GM21360 (cell line): ENCODE results near the gene WDR55.
"Not testable (repeated sequence)": the region's sequence is repeated elsewhere in the genome, so short reads cannot be mapped to it uniquely, and the experiment has no call there.

Experiments
- ATAC-seq: cut with Tn5 transposase; IDR thresholded peaks from one replicate; pipeline ENCODE4 v1.9.1; 2021; ENCODE audit warnings: mild to moderate bottlenecking, moderate library complexity; ENCODE audit not compliant: unreplicated experiment

Gene WDR55, protein sequence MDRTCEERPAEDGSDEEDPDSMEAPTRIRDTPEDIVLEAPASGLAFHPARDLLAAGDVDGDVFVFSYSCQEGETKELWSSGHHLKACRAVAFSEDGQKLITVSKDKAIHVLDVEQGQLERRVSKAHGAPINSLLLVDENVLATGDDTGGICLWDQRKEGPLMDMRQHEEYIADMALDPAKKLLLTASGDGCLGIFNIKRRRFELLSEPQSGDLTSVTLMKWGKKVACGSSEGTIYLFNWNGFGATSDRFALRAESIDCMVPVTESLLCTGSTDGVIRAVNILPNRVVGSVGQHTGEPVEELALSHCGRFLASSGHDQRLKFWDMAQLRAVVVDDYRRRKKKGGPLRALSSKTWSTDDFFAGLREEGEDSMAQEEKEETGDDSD

DNA sequence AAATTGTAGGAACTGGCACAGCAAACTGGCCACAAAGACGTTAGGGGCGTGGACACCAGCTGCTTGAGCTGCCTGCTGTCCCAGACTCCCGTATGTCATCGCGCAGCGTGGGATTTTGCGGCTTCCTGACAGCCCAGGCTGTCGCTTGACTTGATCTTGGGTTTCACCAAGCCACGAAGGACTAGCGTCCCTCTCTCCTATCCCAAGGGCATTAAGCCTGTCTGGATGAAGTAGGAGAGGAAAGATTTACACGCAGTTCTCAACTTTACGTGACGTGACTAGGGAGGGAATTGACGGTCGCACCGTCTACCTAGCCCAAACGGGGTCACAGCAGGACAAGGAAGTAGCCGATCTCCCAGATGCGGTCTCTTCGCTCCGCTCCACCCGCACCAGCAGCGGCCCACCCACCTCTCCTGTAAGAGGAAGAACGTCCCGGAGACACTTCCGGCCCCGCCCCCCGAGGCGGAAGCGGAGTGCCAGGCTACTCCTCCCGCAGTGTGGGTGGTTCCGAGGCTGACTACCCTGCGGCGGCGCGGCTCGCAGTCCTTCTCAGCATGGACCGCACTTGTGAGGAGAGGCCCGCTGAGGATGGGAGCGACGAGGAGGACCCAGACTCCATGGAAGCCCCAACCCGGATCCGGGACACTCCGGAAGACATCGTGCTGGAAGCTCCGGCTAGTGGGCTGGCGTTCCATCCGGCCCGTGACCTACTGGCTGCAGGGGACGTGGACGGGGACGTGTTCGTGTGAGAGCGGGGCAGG, at the start of gene WDR55:
TSS of gene WDR55 (plus strand) at position 546 of the 761 bp plus-strand sequence. CDS start at position 555, 9 bp downstream.
- peak; percentile 98 for ATAC-seq

GRCh38 chr5:140622301-140622700, 42.4 kb upstream of the WDR55 start:
- ATAC-seq: no peak

DNA sequence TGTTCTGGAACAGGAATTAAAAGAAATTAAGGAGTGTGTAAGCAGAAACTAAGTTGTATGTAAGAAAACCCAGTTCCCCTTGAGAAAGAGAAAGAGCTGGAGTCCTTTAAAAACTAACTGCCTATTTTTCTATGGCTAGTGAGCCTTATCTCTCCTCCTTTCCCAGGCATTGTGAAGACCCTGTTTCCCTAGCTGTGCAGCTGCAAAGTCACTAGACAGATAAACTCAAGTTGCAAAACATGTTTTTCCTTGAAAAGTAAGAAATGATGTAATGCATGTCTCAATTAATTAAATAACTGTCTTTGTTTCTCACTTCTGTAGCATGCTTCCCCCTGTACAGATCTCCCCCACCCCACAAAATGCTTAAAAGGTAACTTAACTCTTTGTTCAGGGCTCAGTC, 41.6 kb upstream of the WDR55 start:
- ATAC-seq: not testable (repeated sequence)

DNA sequence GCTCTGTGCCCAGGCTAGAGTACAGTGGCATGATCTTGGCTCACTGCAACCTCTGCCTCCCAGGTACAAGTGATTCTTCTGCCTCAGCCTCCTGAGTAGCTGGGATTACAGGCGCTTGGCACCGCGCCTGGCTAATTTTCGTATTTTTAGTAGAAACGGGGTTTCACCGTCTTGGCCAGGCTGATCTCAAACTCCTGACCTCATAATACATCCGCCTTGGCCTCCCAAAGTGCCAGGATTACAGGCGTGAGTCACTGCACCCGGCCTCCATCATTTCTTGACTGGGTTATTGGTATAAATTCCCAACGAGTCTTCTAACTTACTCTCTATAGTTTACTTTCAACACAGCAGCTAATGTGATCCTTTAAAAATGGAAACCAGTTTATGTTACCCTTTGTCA, 39.8 kb upstream of the WDR55 start:
- ATAC-seq: not testable (repeated sequence)

DNA sequence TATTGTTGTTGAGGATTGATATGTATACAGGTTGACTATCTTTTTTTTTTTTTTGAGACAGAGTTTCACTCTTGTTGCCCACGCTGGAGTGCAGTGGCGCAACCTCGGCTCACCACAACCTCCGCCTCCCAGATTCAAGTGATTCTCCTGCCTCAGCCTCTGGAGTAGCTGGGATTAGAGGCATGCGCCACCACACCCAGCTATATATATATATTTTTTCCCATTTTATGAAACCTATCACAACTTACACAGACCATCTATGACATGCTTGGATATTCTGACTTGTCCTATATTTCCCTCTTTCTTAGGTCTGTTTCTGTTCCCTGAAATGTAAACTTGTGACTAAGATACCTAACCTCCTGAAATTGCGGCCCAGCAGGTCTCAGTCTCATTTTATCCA, 36.7 kb upstream of the WDR55 start:
- no peak for ATAC-seq

DNA sequence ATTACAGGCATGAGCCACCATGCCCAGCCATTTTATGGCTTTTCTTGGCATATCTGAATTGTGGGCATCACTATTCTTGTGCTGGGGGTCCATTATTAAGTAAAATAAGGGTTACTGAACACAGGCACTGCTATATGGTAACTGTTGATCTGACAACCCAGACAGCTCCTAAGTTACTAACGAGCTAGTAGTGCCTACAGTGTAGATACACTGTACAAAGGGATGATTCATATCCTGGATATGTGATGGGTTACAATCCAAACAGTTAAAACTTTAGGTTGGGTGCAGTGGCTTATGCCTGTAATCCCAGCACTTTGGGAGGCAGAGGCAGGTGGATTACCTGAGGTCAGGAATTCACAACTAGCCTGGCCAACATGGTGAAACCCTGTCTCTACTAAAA, 36.0 kb upstream of the WDR55 start:
- ATAC-seq: no peak

DNA sequence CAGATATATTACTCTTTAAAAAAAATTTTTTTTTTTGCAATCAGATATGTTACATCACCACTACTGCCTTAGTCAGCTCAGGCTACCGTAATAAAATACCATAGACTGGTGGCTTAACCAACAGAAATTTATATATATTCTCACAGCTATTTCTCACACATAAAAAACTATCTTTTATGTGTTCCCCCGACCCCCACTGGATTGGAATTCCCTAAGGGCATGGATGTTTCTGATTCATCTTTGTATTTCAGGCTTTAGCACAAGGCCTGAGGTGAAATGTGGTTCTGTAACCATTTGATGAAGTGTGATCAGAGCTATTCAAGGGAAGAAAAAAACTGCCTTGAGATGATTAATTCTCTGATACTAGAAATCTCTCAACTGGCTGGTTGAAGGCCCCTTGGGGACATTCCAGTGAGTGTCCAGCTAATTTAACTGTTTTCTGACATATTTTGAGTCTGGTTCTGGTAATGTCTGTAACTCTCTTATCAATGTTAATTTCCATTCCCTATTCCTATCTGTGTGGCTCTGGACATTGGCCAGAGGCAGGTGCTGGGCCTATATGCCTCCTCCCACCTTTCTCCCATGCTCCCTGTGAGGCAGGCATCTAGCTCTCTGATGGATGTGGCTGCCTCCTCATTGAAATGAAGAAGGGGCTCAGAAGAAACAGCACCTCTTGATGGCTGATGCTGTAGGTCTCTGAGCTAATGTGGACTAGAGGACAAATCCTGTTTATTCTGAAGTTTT, 34.2 kb upstream of the WDR55 start:
- ATAC-seq: no peak

- no peak for ATAC-seq
These were observed 33.7 kb upstream of the WDR55 start for GRCh38 chr5:140631036-140631417.

- ATAC-seq: peak; percentile 36
These were observed 32.8 kb upstream of the WDR55 start for GRCh38 chr5:140631831-140632365.

- ATAC-seq: peak; percentile 54
These were observed 32.2 kb upstream of the WDR55 start for GRCh38 chr5:140632366-140633020.

- peak; percentile 3 for ATAC-seq
These were observed 31.7 kb upstream of the WDR55 start, which contains the start of gene CD14 for GRCh38 chr5:140633021-140633471. CD14 (minus strand) TSS chr5:140633175; CDS start chr5:140633071, 104 bp downstream.

- ATAC-seq: no peak
These were observed 31.2 kb upstream of the WDR55 start for GRCh38 chr5:140633501-140633900.

- no peak for ATAC-seq
These were observed 30.6 kb upstream of the WDR55 start for GRCh38 chr5:140634103-140634502.

- ATAC-seq: no peak
These were observed 29.1 kb upstream of the WDR55 start for GRCh38 chr5:140635291-140636257.

DNA sequence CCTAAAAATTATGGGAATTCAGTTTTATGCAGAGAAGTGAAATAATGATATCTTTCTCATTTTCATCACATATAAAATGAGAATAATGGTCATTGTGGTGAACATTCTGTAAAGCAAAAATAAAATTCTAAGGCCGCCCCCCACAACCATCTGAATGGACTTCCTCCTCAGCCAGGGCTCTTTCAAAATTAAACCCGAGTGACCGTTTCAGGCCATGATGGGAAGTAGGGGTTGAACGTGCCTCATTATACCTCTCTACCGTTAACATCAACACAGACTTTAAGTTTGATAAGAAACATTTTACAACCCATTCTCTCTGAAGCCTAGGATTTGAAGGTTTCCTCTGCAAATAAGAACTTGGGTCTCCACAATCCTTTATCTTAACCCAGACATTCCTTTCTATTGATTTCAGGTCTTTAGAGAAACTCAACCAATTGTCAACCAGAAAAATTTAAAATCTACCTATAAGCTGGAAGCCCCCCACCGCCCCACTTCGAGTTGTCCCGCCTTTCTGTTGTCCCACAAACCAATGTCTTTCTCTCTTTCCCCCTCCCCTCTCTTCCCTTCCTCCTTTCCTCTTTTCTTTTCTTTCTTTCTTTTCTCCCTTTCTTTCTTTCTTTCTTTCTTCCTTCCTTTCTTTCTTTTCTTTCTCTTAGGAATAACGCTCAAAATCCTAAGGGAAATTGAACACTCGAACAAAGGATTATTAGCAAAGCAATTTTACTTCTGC, 27.2 kb upstream of the WDR55 start:
- ATAC-seq: no peak

DNA sequence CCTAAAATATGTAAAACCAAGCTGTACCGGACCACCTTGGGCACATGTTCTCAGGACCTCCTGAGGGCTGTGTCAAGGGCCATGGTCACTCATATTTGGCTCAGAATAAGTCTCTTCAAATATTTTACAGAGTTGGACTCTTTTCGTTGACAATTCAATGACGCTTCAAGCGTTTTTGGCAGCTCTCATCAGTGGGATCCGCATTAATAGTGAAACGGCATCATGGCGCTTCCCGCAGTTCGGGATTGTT, 25.9 kb upstream of the WDR55 start:
- not testable (repeated sequence) for ATAC-seq

- ATAC-seq: peak; percentile 91
These were observed 25.3 kb upstream of the WDR55 start, which contains the start of gene TMCO6 for GRCh38 chr5:140639148-140639981. TMCO6 (plus strand) TSS chr5:140639451; CDS start chr5:140639528, 77 bp downstream.

DNA sequence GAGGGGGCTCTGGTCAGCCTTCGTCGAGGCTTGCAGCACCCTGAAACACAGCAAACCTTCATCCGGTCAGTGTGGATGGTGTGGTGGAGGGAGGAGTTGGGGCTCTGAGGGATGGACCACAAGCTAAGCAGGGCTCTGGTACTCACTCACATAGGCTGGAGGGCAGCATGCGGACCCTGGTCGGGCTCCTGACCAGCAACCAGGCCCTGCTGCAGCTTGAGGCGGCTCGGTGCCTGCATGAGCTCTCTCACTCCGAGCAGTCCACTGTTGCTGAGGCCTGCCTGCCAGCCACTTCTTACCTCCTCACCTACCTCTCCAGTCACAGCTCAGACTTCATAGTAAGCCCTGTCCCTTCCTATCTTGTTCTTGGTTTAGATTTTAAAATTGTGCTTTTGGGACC, 23.0 kb upstream of the WDR55 start:
- no peak for ATAC-seq
